Measurements from ENCODE around the gene UGCG.

Gene UGCG

DNA sequence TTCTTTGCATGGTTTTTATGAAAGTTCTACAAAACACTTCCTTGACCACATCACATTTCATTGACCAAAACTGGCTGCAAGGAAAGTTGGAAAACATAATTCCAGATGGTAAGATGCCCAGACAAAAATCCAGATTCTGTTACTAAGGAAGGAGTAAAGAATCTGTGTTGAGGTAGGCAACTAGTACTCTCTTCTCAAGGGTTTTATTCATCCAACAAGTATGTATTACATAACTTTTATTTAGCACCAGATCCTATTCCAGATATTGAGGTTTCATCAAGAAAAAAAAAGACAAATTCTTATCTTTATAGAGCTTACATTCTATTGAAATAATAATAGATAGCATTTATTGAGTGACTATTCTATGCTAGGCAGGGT, 43.2 kb upstream of the UGCG start:
- H3K9ac ChIP-seq (ENCODE audit: low read length), result no peak overlapping the region
- no peaks in the 10 kb centered on the region for H4K20me1 ChIP-seq (ENCODE audit: low read depth, low read length)
- H3F3A ChIP-seq (ENCODE audit: insufficient read depth), result no peaks in the 10 kb centered on the region
- H3K36me3 ChIP-seq (ENCODE audit: low read length), result no peaks in the 10 kb centered on the region
- H2AFZ ChIP-seq (ENCODE audit: low read depth, low read length, severe bottlenecking), result no peak overlapping the region
- H3K4me3 ChIP-seq (ENCODE audit: insufficient read depth, low read length, poor library complexity, severe bottlenecking), result no peak overlapping the region
- H3K79me2 ChIP-seq (ENCODE audit: insufficient read depth, low read length), result no peaks in the 10 kb centered on the region
- no peaks in the 10 kb centered on the region for H3K9me2 ChIP-seq (replicated peaks; ENCODE audit: insufficient read depth, low read length)
- H3K27ac ChIP-seq (ENCODE audit: low read depth, low read length), result no peak overlapping the region
- H3K27me3 ChIP-seq (ENCODE audit: low read length), result no peaks in the 10 kb centered on the region
- no peaks in the 10 kb centered on the region for H3K9me3 ChIP-seq (ENCODE audit: insufficient read depth, low read length)
- TF ChIP-seq CTCF (IDR thresholded peaks at IDR 0.05; ENCODE audit: insufficient read depth, low read length, poor library complexity, severe bottlenecking) (no peak), EZH2phosphoT487 (conservative IDR thresholded peaks at IDR 0.05; ENCODE audit: low read length) (no peak)
- no peak overlapping the region for H3K4me2 ChIP-seq (ENCODE audit: low read depth, low read length, poor library complexity, severe bottlenecking)

- TF ChIP-seq EZH2phosphoT487 (conservative IDR thresholded peaks at IDR 0.05; ENCODE audit: low read length) (no peak), CTCF (IDR thresholded peaks at IDR 0.05; ENCODE audit: insufficient read depth, low read length, poor library complexity, severe bottlenecking) (no peak)
Measured at GRCh38 chr9:111854799-111855198, 41.8 kb upstream of the UGCG start.

GRCh38 chr9:111857555-111858211, 38.9 kb upstream of the UGCG start:
- no peak overlapping the region for H3K9ac ChIP-seq (ENCODE audit: low read length)
- no peak overlapping the region for H3K27ac ChIP-seq (ENCODE audit: low read depth, low read length)
- no peaks in the 10 kb centered on the region for H4K20me1 ChIP-seq (ENCODE audit: low read depth, low read length)
- H3K9me3 ChIP-seq (ENCODE audit: insufficient read depth, low read length), result no peaks in the 10 kb centered on the region
- no peak overlapping the region for H3K4me3 ChIP-seq (ENCODE audit: insufficient read depth, low read length, poor library complexity, severe bottlenecking)
- H3K27me3 ChIP-seq (ENCODE audit: low read length), result no peaks in the 10 kb centered on the region
- H3F3A ChIP-seq (ENCODE audit: insufficient read depth), result no peaks in the 10 kb centered on the region
- H3K36me3 ChIP-seq (ENCODE audit: low read length), result no peaks in the 10 kb centered on the region
- H2AFZ ChIP-seq (ENCODE audit: low read depth, low read length, severe bottlenecking), result no peak overlapping the region
- TF ChIP-seq CTCF (IDR thresholded peaks at IDR 0.05; ENCODE audit: insufficient read depth, low read length, poor library complexity, severe bottlenecking), result no peak
- TF ChIP-seq EZH2phosphoT487 (conservative IDR thresholded peaks at IDR 0.05; ENCODE audit: low read length), result no peak
- no peak overlapping the region for H3K4me2 ChIP-seq (ENCODE audit: low read depth, low read length, poor library complexity, severe bottlenecking)
- H3K79me2 ChIP-seq (ENCODE audit: insufficient read depth, low read length), result no peaks in the 10 kb centered on the region
- H3K9me2 ChIP-seq (replicated peaks; ENCODE audit: insufficient read depth, low read length), result no peaks in the 10 kb centered on the region

More at GRCh38 chr9:111854799-111855198, 41.8 kb upstream of the UGCG start:
- Histone ChIP-seq H3K4me3 (ENCODE audit: insufficient read depth, low read length, poor library complexity, severe bottlenecking) (no peak overlapping the region), H2AFZ (ENCODE audit: low read depth, low read length, severe bottlenecking) (no peak overlapping the region), H3K4me2 (ENCODE audit: low read depth, low read length, poor library complexity, severe bottlenecking) (no peak overlapping the region), H3K9ac (ENCODE audit: low read length) (no peak overlapping the region), H3K27ac (ENCODE audit: low read depth, low read length) (no peak overlapping the region), H3F3A (ENCODE audit: insufficient read depth) (no peaks in the 10 kb centered on the region), H3K9me2 (replicated peaks; ENCODE audit: insufficient read depth, low read length) (no peaks in the 10 kb centered on the region), H3K27me3 (ENCODE audit: low read length) (no peaks in the 10 kb centered on the region), H4K20me1 (ENCODE audit: low read depth, low read length) (no peaks in the 10 kb centered on the region), H3K9me3 (ENCODE audit: insufficient read depth, low read length) (no peaks in the 10 kb centered on the region), H3K79me2 (ENCODE audit: insufficient read depth, low read length) (no peaks in the 10 kb centered on the region), H3K36me3 (ENCODE audit: low read length) (no peaks in the 10 kb centered on the region)

Measured in SU-DHL-6 (cell line).